Breast epithelium (tissue), 4 donors: ENCODE data around the gene LTO1. TPM values are rescaled to one million over a fixed set of nuclear protein-coding genes. Genes with fewer than 3 reads are reported as not detected.

Experiments used
- DNase-seq, 2 donors: peaks; one replicate each; pipeline ENCODE4 v3.0.0-alpha.2; 2019; ENCODE audit warnings: low spot score in 2 of 2
- H3K27ac ChIP-seq, 2 donors: fragments of 200-600 bp; sonication (generic) in 1 of 2; one replicate each; pipeline ENCODE4 v1.5.1; 2016 to 2019; ENCODE audit warnings: mild to moderate bottlenecking in 1 of 2
- H3K27me3 ChIP-seq, 2 donors: fragments of 200-600 bp; sonication (generic) in 1 of 2; one replicate each; pipeline versions ENCODE4 v1.5.1 to v1.6.0; 2017 to 2019; ENCODE audit warnings: control low read depth in 1 of 2, mild to moderate bottlenecking in 1 of 2
- H3K36me3 ChIP-seq: fragments of 200-600 bp; one replicate; pipeline ENCODE4 v1.5.1; 2019
- H3K4me1 ChIP-seq, 2 donors: fragments of 200-600 bp; sonication (generic); one replicate each; pipeline ENCODE4 v1.5.1; 2016 to 2019; ENCODE audit warnings: control low read depth in 1 of 2
- H3K4me3 ChIP-seq, 3 donors: fragments of 200-600 bp; sonication (generic); 1 replicate in 2 of 3; 2 replicates in 1 of 3; pipeline ENCODE4 v1.5.1; 2016 to 2019; ENCODE audit warnings: mild to moderate bottlenecking in 3 of 3, moderate library complexity in 2 of 3
- H3K9me3 ChIP-seq, 2 donors: fragments of 200-600 bp; sonication (generic) in 1 of 2; one replicate each; pipeline ENCODE4 v1.5.1; 2016 to 2019; ENCODE audit warnings: control low read depth in 1 of 2
- CTCF ChIP-seq, 3 donors: fragments of 450-650 bp; IDR thresholded peaks; one replicate each; pipeline ENCODE4 v1.5.1; 2016 to 2017; ENCODE audit warnings: antibody characterized with exemption in 3 of 3, mild to moderate bottlenecking in 3 of 3, moderate library complexity in 3 of 3
- POLR2A ChIP-seq: fragments of 450-650 bp; IDR thresholded peaks from one replicate; pipeline ENCODE4 v1.6.1; 2016; ENCODE audit warnings: antibody characterized with exemption, mild to moderate bottlenecking, moderate library complexity
- POLR2AphosphoS5 ChIP-seq, 3 donors: sonication (generic); formaldehyde crosslinking; IDR thresholded peaks; one replicate each; pipeline ENCODE4 v1.6.1; 2017; ENCODE audit warnings: antibody characterized with exemption in 3 of 3
- intact Hi-C: fragments of 100-400 bp; cut with DNase I; formaldehyde crosslinking; loops from one replicate; pipeline ENCODE4 v1.15.1; 2023; ENCODE audit warnings: low total_unique reads
- total RNA-seq, 3 donors: library from RNA; depleted of rRNA; stranded (reverse); fragments of >200 nt; gene quantifications; one replicate each; pipeline ENCODE4 v1.1.0, GENCODE V29; 2016

The LTO1 gene
- total RNA-seq, 3 donors from 2014 or later, result 14.1 to 25.5 (median 18.7) TPM

DNA sequence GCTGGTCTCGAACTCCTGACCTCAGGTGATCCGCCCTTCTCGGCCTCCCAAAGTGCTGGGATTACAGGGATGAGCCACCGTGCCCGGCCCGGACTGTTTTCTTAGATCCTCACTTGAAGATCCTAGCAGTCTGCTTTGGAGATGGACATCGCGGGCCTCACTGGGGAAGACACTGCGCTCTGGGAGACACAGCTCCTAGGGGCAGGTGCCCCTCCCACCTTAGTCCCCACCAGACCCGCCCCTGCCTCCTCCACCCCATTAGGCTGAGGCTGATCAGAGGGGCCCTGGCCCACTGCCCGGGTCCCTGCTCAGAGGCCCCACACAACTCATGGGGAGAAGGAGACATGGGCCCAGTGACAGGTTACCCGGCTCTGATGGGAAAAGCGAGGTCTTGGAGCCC, 11.3 kb upstream of the LTO1 start:
- DNase-seq, result no peak
- no peak overlapping the region for H3K27ac ChIP-seq
- H3K4me1 ChIP-seq, result no peaks in the 10 kb centered on the region
- TF ChIP-seq CTCF (IDR thresholded peaks at IDR 0.05) (no peak), POLR2AphosphoS5 (IDR thresholded peaks at IDR 0.05) (no peak), POLR2A (no peak)
- no peak overlapping the region for H3K4me3 ChIP-seq
- intact Hi-C loops, result no loop called here
- H3K9me3 ChIP-seq, result no peaks in the 10 kb centered on the region
- no peaks in the 10 kb centered on the region for H3K27me3 ChIP-seq
- H3K36me3 ChIP-seq, result no peaks in the 10 kb centered on the region

DNA sequence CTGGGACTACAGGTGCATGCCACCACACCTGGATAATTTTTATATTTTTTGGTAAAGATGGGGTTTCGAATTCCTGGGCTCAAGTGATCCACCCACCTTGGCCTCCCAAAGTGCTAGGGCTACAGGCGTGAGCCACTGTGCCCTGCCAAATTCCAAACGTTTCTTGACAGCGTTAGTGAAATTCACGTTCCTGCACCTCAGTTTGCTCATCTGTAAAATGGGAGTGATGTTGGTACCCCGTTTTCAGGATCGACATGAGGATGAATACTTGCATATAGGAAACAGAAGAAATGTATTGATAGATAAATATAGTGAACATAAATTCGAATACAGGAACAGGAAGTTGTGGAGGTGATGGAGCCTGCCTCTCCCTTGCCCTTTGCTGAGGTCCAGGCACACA, 10.2 kb upstream of the LTO1 start:
- TF ChIP-seq POLR2AphosphoS5 (IDR thresholded peaks at IDR 0.05) (no peak), POLR2A (no peak), CTCF (IDR thresholded peaks at IDR 0.05) (no peak)
- no peaks in the 10 kb centered on the region for H3K36me3 ChIP-seq
- H3K4me1 ChIP-seq, result no peaks in the 10 kb centered on the region
- H3K9me3 ChIP-seq, result no peaks in the 10 kb centered on the region
- peak overlapping the region in 1 of 3 donors; percentile 37 for H3K4me3 ChIP-seq
- DNase-seq, result no peak
- no peak overlapping the region for H3K27ac ChIP-seq
- intact Hi-C loops, result no loop called here
- H3K27me3 ChIP-seq, result no peaks in the 10 kb centered on the region

- H3K27me3 ChIP-seq, result no peaks in the 10 kb centered on the region
- no peaks in the 10 kb centered on the region for H3K4me1 ChIP-seq
- intact Hi-C loops, result no loop called here
- no peak overlapping the region for H3K4me3 ChIP-seq
- H3K9me3 ChIP-seq, result no peaks in the 10 kb centered on the region
- DNase-seq, result no peak
- no peak overlapping the region for H3K27ac ChIP-seq
- H3K36me3 ChIP-seq, result no peaks in the 10 kb centered on the region
- TF ChIP-seq POLR2A (no peak), CTCF (IDR thresholded peaks at IDR 0.05) (no peak), POLR2AphosphoS5 (IDR thresholded peaks at IDR 0.05) (no peak)
Observed at GRCh38 chr11:69684651-69685050, 9.5 kb upstream of the LTO1 start.

DNA sequence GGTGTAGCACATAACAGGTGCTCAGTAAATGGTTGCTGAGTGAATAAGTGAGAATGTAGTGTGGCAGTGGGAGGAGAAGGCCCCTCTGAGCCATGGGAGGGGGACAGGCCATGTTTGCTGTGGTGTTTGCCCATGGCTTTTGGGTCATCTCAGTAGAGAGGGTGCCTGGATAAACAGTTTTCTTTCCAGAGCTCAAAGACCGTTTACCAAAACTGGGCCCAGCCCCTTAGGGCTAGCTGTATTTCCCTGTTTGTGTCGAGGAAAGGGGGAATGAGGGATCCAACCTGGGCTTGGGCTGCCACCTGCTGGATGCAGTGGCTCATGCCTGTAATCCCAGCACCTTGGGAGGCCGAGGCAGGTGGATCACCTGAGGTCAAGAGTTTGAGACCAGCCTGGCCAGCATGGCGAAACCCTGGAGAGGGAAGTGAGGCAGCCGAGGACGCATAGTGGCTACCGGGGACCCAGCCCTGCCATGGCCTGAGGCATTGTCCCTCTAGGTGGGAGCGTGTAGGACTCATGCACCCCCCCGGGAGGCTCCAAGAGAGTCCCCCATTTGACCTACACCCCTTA, 8.7 kb upstream of the LTO1 start:
- Histone ChIP-seq H3K4me1 (no peaks in the 10 kb centered on the region), H3K36me3 (no peaks in the 10 kb centered on the region), H3K27ac (no peak overlapping the region), H3K9me3 (no peaks in the 10 kb centered on the region), H3K4me3 (no peak overlapping the region), H3K27me3 (no peaks in the 10 kb centered on the region)
- intact Hi-C loops, result no loop called here
- no peak for DNase-seq
- TF ChIP-seq CTCF (IDR thresholded peaks at IDR 0.05) (peak in 2 of 3 donors; percentile 34 to 44), POLR2AphosphoS5 (IDR thresholded peaks at IDR 0.05) (no peak), POLR2A (no peak)

DNA sequence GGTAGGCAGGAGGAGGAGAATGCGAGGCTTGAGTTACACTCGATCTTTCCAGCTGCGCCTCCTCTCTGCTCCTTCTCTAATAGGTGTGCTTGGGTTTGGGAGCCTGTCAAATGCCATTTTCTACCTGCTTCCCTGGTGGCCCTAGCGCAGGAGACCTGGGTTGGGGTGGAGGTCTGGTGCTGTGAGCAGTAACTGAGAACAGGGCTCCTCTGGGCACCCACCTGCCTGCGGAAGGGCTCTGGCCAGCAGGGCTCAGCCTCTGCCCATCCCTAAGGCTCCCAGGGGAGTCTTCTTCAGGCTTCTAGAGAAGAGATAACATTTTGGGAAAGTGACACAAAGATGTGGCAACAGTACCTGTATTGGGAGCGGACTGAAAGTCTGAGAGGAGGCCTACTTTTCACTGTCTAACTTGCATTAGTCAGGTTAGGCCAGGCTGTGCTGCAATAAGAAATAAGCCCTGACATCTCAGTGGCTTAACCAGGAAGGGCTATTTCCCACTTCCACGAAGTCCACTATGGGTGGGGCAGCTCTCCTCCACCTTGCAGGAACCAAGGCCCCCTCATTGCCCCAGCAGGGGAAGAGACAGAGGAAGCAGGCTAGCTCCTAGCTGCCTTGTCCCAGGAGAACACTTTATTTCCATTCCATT, 7.7 kb upstream of the LTO1 start:
- no peak for DNase-seq
- no peaks in the 10 kb centered on the region for H3K4me1 ChIP-seq
- intact Hi-C loops, result no loop called here
- no peaks in the 10 kb centered on the region for H3K9me3 ChIP-seq
- TF ChIP-seq POLR2A (no peak), CTCF (IDR thresholded peaks at IDR 0.05) (no peak), POLR2AphosphoS5 (IDR thresholded peaks at IDR 0.05) (no peak)
- H3K27me3 ChIP-seq, result no peaks in the 10 kb centered on the region
- H3K27ac ChIP-seq, result no peak overlapping the region
- H3K4me3 ChIP-seq, result no peak overlapping the region
- no peaks in the 10 kb centered on the region for H3K36me3 ChIP-seq
